Peyer's patch (tissue), 4 donors: Measurements from ENCODE around the gene C18orf54. TPM values are rescaled to one million over a fixed set of nuclear protein-coding genes. Genes with fewer than 3 reads are reported as not detected.
A peak's percentile ranks its signal among the peaks of the same experiment; 100 is the strongest.
"Not testable (repeated sequence)": the region's sequence is repeated elsewhere in the genome, so short reads cannot be mapped to it uniquely, and the experiment has no call there.

Source experiments
- DNase-seq, 3 donors: peaks; one replicate each; pipeline ENCODE4 v3.0.0-alpha.2; 2017 to 2019
- H3K27ac ChIP-seq, 4 donors: fragments of 200-600 bp; sonication (generic); one replicate each; pipeline ENCODE4 v1.5.1; 2016 to 2019
- H3K27me3 ChIP-seq, 2 donors: fragments of 200-600 bp; sonication (generic); one replicate each; pipeline ENCODE4 v1.5.1; 2019
- H3K36me3 ChIP-seq, 3 donors: fragments of 200-600 bp; sonication (generic); one replicate each; pipeline ENCODE4 v1.5.1; 2016 to 2019
- H3K4me1 ChIP-seq, 4 donors: fragments of 200-600 bp; sonication (generic); one replicate each; pipeline ENCODE4 v1.5.1; 2016 to 2019
- H3K4me3 ChIP-seq, 4 donors: fragments of 200-600 bp; sonication (generic); 1 replicate in 3 of 4; 2 replicates in 1 of 4; pipeline ENCODE4 v1.5.1; 2016 to 2019; ENCODE audit warnings: mild to moderate bottlenecking in 1 of 4
- H3K9me3 ChIP-seq, 4 donors: fragments of 200-600 bp; sonication (generic); one replicate each; pipeline ENCODE4 v1.5.1; 2016 to 2019; ENCODE audit warnings: mild to moderate bottlenecking in 1 of 4
- CTCF ChIP-seq, 6 experiments: fragments of 450-650 bp in 4 of 6; fragments of 200-600 bp in 2 of 6; sonication (generic) in 1 of 6; IDR thresholded peaks; one replicate each; pipeline ENCODE4 v1.5.1; 2017 to 2019; ENCODE audit warnings: antibody characterized with exemption in 6 of 6, mild to moderate bottlenecking in 3 of 6, moderate library complexity in 1 of 6
- POLR2A ChIP-seq, 2 donors: fragments of 450-650 bp; IDR thresholded peaks; one replicate each; pipeline ENCODE4 v1.5.1; 2017; ENCODE audit warnings: antibody characterized with exemption in 2 of 2, mild to moderate bottlenecking in 2 of 2, moderate library complexity in 2 of 2
- total RNA-seq, 4 donors: library from RNA; depleted of rRNA; stranded (reverse); fragments of >200 nt; gene quantifications; one replicate each; pipeline ENCODE4 v1.1.0, GENCODE V29; 2016

C18orf54 gene
- 1 to 10 TPM in 3 of 4 donors, under 1 TPM in 1; 0.57 to 2.5 (median 1.4) TPM for total RNA-seq

GRCh38 chr18:54357660-54358494, at the start of gene C18orf54, which contains the start of gene STARD6:
Gene C18orf54 (plus strand): TSS chr18:54357906. CDS start chr18:54360573, 2,667 bp downstream.
Gene STARD6 (minus strand): TSS chr18:54357858. CDS start chr18:54354573, 3,285 bp downstream.
- Histone ChIP-seq H3K36me3 (no peaks in the 10 kb centered on the region), H3K27me3 (no peaks in the 10 kb centered on the region), H3K27ac (peak within 1 kb of the TSS; percentile 45 to 78 (median 65)), H3K9me3 (no peaks in the 10 kb centered on the region), H3K4me1 (peaks cover 0 to 7% (median 0%) of the 10 kb centered on the region in 4 donors), H3K4me3 (peak within 1 kb of the TSS; percentile 54 to 76 (median 62))
- peak; percentile 86 to 95 (median 88) for DNase-seq
- TF ChIP-seq CTCF (IDR thresholded peaks at IDR 0.05): peak; percentile 28 to 51 (median 39)
- TF ChIP-seq POLR2A (IDR thresholded peaks at IDR 0.05): peak in 1 of 2 donors; percentile 37

GRCh38 chr18:54309564-54309963, 48.1 kb upstream of the C18orf54 start:
- H3K27me3 ChIP-seq, H3K9me3 ChIP-seq, DNase-seq, H3K36me3 ChIP-seq, H3K4me1 ChIP-seq, H3K4me3 ChIP-seq, H3K27ac ChIP-seq: not testable (repeated sequence)

- Histone ChIP-seq H3K4me1 (no peaks in the 10 kb centered on the region), H3K4me3 (no peak overlapping the region), H3K27me3 (no peaks in the 10 kb centered on the region), H3K36me3 (no peaks in the 10 kb centered on the region), H3K27ac (no peak overlapping the region), H3K9me3 (no peaks in the 10 kb centered on the region)
- DNase-seq: no peak
- TF ChIP-seq CTCF (IDR thresholded peaks at IDR 0.05) (no peak), POLR2A (IDR thresholded peaks at IDR 0.05) (no peak)
Measured at GRCh38 chr18:54316071-54316820, 41.5 kb upstream of the C18orf54 start.

- no peak overlapping the region for H3K4me3 ChIP-seq
- DNase-seq: no peak
- H3K9me3 ChIP-seq: no peaks in the 10 kb centered on the region
- H3K27ac ChIP-seq: no peak overlapping the region
- no peaks in the 10 kb centered on the region for H3K36me3 ChIP-seq
- TF ChIP-seq CTCF (IDR thresholded peaks at IDR 0.05): no peak
- H3K27me3 ChIP-seq: no peaks in the 10 kb centered on the region
- no peaks in the 10 kb centered on the region for H3K4me1 ChIP-seq
Measured at GRCh38 chr18:54323561-54323960, 34.1 kb upstream of the C18orf54 start.

DNA sequence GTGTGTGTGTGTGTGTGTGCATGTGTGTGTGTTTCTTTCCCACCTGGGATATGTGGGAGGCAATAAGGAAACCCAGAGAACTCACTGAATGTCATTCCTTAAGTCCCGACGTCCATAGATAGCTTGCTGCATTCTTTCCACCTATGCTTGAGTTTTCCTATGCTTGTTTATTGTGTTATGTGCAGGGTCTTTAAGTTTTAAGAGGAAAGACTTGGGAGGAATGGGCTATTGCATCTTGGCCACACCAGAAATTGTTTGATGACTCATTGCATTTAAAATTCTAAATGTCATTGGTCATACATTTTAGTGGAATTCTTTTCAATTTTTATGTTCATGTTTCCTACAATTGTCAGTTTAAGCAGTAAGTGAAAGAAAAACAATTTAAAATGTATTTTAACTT, 33.7 kb upstream of the C18orf54 start:
- TF ChIP-seq CTCF (IDR thresholded peaks at IDR 0.05): no peak
- no peak for TF ChIP-seq POLR2A (IDR thresholded peaks at IDR 0.05)
- H3K27ac ChIP-seq: no peak overlapping the region
- H3K4me3 ChIP-seq: no peak overlapping the region
- H3K9me3 ChIP-seq: no peaks in the 10 kb centered on the region
- no peaks in the 10 kb centered on the region for H3K4me1 ChIP-seq
- DNase-seq: no peak
- H3K36me3 ChIP-seq: no peaks in the 10 kb centered on the region
- H3K27me3 ChIP-seq: no peaks in the 10 kb centered on the region

DNA sequence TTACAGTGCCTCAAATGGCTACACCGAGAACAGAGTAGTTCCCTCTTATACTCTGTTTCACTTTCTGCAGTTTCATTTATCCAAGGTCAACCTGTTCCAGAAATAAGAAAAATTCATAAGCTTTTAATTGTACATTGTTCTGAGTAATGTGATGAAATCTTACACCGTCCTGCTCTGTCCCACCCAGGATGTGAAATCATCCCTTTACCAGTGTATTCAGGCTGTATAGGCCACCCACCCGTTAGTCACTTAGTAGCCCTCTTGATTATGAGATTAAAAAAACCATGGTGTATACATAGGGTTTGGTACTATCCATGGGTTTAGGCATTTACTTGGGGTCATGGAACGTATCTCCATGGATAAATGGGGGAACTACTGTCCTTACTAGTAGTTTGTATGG, 29.9 kb upstream of the C18orf54 start:
- H3K9me3 ChIP-seq: no peaks in the 10 kb centered on the region
- no peak for TF ChIP-seq POLR2A (IDR thresholded peaks at IDR 0.05)
- no peak for TF ChIP-seq CTCF (IDR thresholded peaks at IDR 0.05)
- H3K27me3 ChIP-seq: no peaks in the 10 kb centered on the region
- no peak overlapping the region for H3K4me3 ChIP-seq
- DNase-seq: no peak
- H3K4me1 ChIP-seq: no peaks in the 10 kb centered on the region
- no peak overlapping the region for H3K27ac ChIP-seq
- no peaks in the 10 kb centered on the region for H3K36me3 ChIP-seq
